PC-3 (cell line): Measurements from ENCODE around the gene FANCL.

Experiments
- EZH2 ChIP-seq: fragments of 300-600 bp; sonication (generic); IDR thresholded peaks from one replicate; pipeline ENCODE4 v1.6.1; 2017; ENCODE audit warnings: antibody characterized with exemption, mild to moderate bottlenecking, low read length; ENCODE audit not compliant: unreplicated experiment
- TF ChIP-seq, protein P1 (sequence below): fragments of 300-600 bp; sonication (generic); conservative IDR thresholded peaks from 2 replicates; pipeline ENCODE4 v1.5.1; 2017; ENCODE audit warnings: antibody characterized with exemption, low read depth, mild to moderate bottlenecking, low read length

GRCh38 chr2:58237741-58238140 is 3.4 kb downstream of the FANCL start:
- TF ChIP-seq, protein P1, sequence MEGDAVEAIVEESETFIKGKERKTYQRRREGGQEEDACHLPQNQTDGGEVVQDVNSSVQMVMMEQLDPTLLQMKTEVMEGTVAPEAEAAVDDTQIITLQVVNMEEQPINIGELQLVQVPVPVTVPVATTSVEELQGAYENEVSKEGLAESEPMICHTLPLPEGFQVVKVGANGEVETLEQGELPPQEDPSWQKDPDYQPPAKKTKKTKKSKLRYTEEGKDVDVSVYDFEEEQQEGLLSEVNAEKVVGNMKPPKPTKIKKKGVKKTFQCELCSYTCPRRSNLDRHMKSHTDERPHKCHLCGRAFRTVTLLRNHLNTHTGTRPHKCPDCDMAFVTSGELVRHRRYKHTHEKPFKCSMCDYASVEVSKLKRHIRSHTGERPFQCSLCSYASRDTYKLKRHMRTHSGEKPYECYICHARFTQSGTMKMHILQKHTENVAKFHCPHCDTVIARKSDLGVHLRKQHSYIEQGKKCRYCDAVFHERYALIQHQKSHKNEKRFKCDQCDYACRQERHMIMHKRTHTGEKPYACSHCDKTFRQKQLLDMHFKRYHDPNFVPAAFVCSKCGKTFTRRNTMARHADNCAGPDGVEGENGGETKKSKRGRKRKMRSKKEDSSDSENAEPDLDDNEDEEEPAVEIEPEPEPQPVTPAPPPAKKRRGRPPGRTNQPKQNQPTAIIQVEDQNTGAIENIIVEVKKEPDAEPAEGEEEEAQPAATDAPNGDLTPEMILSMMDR, result no peak
- TF ChIP-seq EZH2, result no peak
